Duodenal mucosa (tissue), 2 donors: ENCODE measurements around the gene CRY2.
"Not testable (repeated sequence)": the region's sequence is repeated elsewhere in the genome, so short reads cannot be mapped to it uniquely, and the experiment has no call there.

Experiments
- H3K27ac ChIP-seq: one replicate; pipeline ENCODE4 v1.7.0; 2013; ENCODE audit warnings: low read depth, low read length
- H3K27me3 ChIP-seq, 2 donors: one replicate each; pipeline ENCODE4 v1.7.0; 2013; ENCODE audit warnings: low read length in 2 of 2, control low read depth in 1 of 2; ENCODE audit not compliant: insufficient read depth in 2 of 2, control insufficient read depth in 1 of 2
- H3K36me3 ChIP-seq, 2 donors: one replicate each; pipeline ENCODE4 v1.7.0; 2013; ENCODE audit warnings: low read length in 2 of 2, control low read depth in 1 of 2; ENCODE audit not compliant: insufficient read depth in 2 of 2, control insufficient read depth in 1 of 2
- H3K4me1 ChIP-seq, 2 donors: one replicate each; pipeline ENCODE4 v1.7.0; 2013; ENCODE audit warnings: low read length in 2 of 2, control low read depth in 1 of 2; ENCODE audit not compliant: insufficient read depth in 2 of 2, control insufficient read depth in 1 of 2
- H3K4me3 ChIP-seq, 2 donors: one replicate each; pipeline ENCODE4 v1.7.0; 2013; ENCODE audit warnings: low read length in 2 of 2, low read depth in 1 of 2
- H3K9ac ChIP-seq, 2 donors: one replicate each; pipeline ENCODE4 v1.7.0; 2013; ENCODE audit warnings: low read length in 2 of 2, low read depth in 1 of 2
- H3K9me3 ChIP-seq, 2 donors: one replicate each; pipeline ENCODE4 v1.7.0; 2013; ENCODE audit warnings: low read length in 2 of 2, control low read depth in 1 of 2; ENCODE audit not compliant: control insufficient read depth in 1 of 2

The CRY2 gene

GRCh38 chr11:45811571-45812290 is 35.5 kb upstream of the CRY2 start:
- no peaks in the 10 kb centered on the region for H3K9me3 ChIP-seq
- H3K4me1 ChIP-seq: peaks cover 13 to 15% of the 10 kb centered on the region in 2 donors
- H3K4me3 ChIP-seq: no peak overlapping the region
- H3K36me3 ChIP-seq: peaks cover 26 to 55% of the 10 kb centered on the region in 2 donors
- H3K9ac ChIP-seq: no peak overlapping the region
- H3K27ac ChIP-seq: no peak overlapping the region
- H3K27me3 ChIP-seq: no peaks in the 10 kb centered on the region

DNA sequence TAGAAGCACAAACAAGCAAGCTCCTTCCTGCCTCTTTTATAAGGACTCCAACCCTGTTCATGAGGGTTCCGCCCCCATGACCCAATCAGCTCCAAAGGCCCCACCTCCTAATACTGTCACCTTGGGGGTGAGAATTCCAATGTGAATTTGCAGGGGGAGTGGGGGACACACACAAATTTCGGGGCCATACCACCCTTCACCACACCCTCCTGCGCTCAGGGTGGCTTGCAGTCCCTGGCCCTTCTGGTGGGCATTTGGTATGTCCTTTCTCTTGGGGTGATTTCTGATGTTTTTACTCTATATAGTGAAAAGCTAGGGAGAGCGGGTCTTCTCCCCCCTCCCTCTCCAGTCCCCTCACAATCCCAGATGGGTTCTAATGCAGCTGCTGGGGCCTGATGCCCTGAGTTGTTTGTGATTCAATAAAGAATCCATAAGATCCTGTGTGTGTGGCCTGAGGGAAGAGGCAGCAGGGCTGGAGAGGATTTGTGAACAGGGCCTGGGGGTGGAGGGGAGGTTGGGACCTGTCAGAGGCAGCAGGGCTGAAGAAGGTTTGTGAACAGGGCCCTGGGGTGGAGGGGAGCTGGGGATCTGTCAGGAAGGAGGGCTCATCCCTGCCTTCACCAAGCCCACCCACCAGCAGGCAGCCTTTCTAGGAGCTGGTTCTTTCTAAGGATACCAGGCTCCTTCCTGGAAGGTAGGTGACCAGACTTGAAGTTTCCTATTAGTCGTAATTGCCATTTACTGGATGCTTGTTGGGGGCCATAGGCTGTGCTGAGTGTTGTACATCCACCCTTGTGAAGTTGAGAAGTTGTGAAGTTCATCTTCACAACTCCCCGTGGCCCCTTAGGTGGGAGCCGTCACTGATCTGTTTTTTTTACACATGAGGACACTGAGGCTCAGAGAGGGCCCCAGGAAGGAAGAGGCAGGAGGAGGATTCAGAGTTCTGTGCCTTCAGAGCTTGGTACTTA is 34.4 kb upstream of the CRY2 start:
- peaks cover 26 to 45% of the 10 kb centered on the region in 2 donors for H3K36me3 ChIP-seq
- H3K9me3 ChIP-seq: no peaks in the 10 kb centered on the region
- H3K4me1 ChIP-seq: peaks cover 1 to 4% of the 10 kb centered on the region in 2 donors
- no peak overlapping the region for H3K27ac ChIP-seq
- no peak overlapping the region for H3K4me3 ChIP-seq
- H3K9ac ChIP-seq: no peak overlapping the region
- no peaks in the 10 kb centered on the region for H3K27me3 ChIP-seq

DNA sequence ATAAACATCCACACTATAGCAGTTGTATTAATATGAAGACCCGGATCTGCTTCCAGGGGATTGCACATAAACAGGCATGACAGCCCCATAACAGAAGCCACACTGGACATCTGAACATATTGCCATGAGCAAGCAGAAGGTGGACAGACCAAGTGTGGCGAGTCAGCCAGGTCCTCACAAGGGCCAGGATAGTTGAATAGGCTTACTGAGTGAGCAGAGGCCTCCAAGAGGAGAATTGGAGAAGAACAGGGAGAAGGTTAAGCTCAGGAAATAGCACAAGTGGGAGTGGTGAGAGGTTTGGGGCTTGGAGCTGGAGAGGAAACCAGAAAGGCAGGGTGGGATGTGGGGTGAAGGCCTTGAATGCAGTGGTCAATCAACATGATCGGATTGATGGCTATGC is 31.5 kb upstream of the CRY2 start:
- no peak overlapping the region for H3K9ac ChIP-seq
- no peak overlapping the region for H3K27ac ChIP-seq
- H3K4me1 ChIP-seq: no peaks in the 10 kb centered on the region
- no peaks in the 10 kb centered on the region for H3K9me3 ChIP-seq
- peaks cover 18 to 20% of the 10 kb centered on the region in 2 donors for H3K36me3 ChIP-seq
- H3K4me3 ChIP-seq: no peak overlapping the region
- no peaks in the 10 kb centered on the region for H3K27me3 ChIP-seq

DNA sequence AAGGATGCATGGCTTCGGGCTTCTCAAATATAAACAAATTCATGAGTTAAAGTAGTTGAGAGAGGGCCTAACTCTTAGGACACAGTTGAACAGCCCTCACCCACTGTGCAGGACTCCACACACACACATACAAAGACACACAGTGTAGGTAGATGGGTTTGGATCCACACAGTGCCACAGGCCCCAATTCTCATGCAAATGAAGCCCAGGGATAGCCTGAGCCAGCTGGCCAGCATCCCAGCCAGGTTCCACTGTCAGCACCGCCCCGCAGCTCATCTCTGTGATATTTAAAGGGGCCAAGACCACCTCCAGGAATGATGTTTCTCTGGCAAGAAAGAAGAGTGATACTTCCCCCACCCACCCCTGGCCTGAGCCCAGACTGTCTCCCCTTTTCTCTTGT is 30.7 kb upstream of the CRY2 start:
- H3K9ac ChIP-seq: no peak overlapping the region
- H3K4me1 ChIP-seq: no peaks in the 10 kb centered on the region
- H3K36me3 ChIP-seq: peaks cover 10 to 12% of the 10 kb centered on the region in 2 donors
- no peaks in the 10 kb centered on the region for H3K27me3 ChIP-seq
- H3K9me3 ChIP-seq: no peaks in the 10 kb centered on the region
- H3K27ac ChIP-seq: no peak overlapping the region
- H3K4me3 ChIP-seq: no peak overlapping the region

GRCh38 chr11:45817191-45817590 is 30.1 kb upstream of the CRY2 start:
- Histone ChIP-seq H3K4me3 (no peak overlapping the region), H3K27ac (no peak overlapping the region), H3K9me3 (no peaks in the 10 kb centered on the region), H3K27me3 (no peaks in the 10 kb centered on the region), H3K4me1 (no peaks in the 10 kb centered on the region), H3K36me3 (peaks cover 4 to 6% of the 10 kb centered on the region in 2 donors), H3K9ac (no peak overlapping the region)

GRCh38 chr11:45818961-45819605 is 28.2 kb upstream of the CRY2 start:
- no peaks in the 10 kb centered on the region for H3K27me3 ChIP-seq
- peaks cover 0 to 7% of the 10 kb centered on the region in 2 donors for H3K4me1 ChIP-seq
- no peaks in the 10 kb centered on the region for H3K9me3 ChIP-seq
- H3K27ac ChIP-seq: no peak overlapping the region
- no peak overlapping the region for H3K9ac ChIP-seq
- no peaks in the 10 kb centered on the region for H3K36me3 ChIP-seq
- H3K4me3 ChIP-seq: no peak overlapping the region

DNA sequence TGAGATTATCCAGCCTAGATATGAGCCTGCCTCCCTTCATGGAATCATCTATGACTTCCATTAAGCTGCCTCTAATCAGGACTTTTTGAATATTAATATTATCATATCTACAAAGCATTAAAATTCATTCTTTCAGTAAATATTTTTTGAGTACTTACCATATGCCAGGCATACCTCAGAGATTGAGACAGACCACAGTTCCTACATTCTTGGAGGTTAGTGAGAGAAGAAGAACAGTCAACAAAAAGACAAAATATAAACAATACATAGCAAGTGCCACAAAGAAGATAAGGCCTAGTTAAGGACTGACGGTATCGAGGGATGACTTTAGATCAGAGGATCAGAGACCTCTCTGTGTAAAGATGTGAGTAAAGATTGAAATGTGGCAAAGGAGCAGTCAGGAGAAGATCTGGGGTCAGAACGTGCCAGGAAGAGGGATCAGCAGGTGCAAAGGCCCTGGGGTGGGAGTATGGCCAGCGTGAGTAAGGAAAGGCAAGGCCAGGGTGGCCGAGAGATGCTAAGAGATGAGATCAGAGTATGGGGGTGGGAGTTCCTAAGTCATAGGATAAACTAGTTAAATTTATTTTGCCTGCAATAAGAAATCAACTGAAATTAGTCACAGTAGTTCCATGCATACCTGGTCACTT is 26.9 kb upstream of the CRY2 start:
- Histone ChIP-seq H3K27ac (no peak overlapping the region), H3K4me3 (no peak overlapping the region), H3K9ac (no peak overlapping the region), H3K9me3 (no peaks in the 10 kb centered on the region), H3K36me3 (no peaks in the 10 kb centered on the region), H3K4me1 (peaks cover 0 to 7% of the 10 kb centered on the region in 2 donors), H3K27me3 (no peaks in the 10 kb centered on the region)

DNA sequence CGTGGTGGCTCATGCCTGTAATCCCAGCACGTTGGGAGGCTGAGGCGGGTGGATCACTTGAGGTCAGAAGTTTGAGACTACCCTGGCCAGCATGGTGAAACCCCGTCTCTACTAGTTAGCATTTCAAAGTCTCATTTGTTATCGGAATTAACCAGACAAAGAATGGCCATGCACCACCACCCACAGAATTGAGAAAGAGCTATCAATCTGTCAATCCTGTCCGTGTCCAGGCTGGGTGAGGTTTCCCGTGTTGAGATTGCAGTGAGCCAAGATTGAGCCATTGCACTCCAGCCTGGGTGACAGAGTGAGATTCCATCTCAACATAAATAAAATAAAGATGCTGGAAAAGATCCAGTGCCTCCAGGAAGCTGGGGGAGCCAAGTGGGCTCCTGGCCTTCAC is 20.8 kb upstream of the CRY2 start:
- H3K27me3 ChIP-seq, H3K9me3 ChIP-seq, H3K36me3 ChIP-seq, H3K4me1 ChIP-seq, H3K9ac ChIP-seq, H3K27ac ChIP-seq, H3K4me3 ChIP-seq: not testable (repeated sequence)

- H3K27ac ChIP-seq: no peak overlapping the region
- H3K27me3 ChIP-seq: no peaks in the 10 kb centered on the region
- H3K9ac ChIP-seq: no peak overlapping the region
- no peaks in the 10 kb centered on the region for H3K36me3 ChIP-seq
- H3K4me1 ChIP-seq: peaks cover 0 to 7% of the 10 kb centered on the region in 2 donors
- H3K9me3 ChIP-seq: peaks cover 0 to 3% of the 10 kb centered on the region in 2 donors
- H3K4me3 ChIP-seq: no peak overlapping the region
Observed at GRCh38 chr11:45827123-45827522, 20.2 kb upstream of the CRY2 start.
